ENCODE data around the gene ST3GAL4. TPM values are rescaled to one million over a fixed set of nuclear protein-coding genes. Genes with fewer than 3 reads are reported as not detected.

ST3GAL4 gene
- total RNA-seq, 1 donor from 2014 or later, result 15.0 TPM

GRCh38 chr11:126426820-126427749, 71.6 kb downstream of the ST3GAL4 start:
- peak; percentile 46 for DNase-seq

GRCh38 chr11:126430581-126431335, 75.3 kb downstream of the ST3GAL4 start:
- no peak for DNase-seq

- DNase-seq, result no peak
Observed at GRCh38 chr11:126431401-126432064, 76.0 kb downstream of the ST3GAL4 start.

GRCh38 chr11:126432065-126432461, 76.6 kb downstream of the ST3GAL4 start:
- no peak for DNase-seq

GRCh38 chr11:126432525-126432924, 77.0 kb downstream of the ST3GAL4 start:
- DNase-seq, result no peak

GRCh38 chr11:126433244-126433846, 77.9 kb downstream of the ST3GAL4 start:
- no peak for DNase-seq

GRCh38 chr11:126433989-126434949, 78.8 kb downstream of the ST3GAL4 start:
- no peak for DNase-seq

GRCh38 chr11:126434950-126435335, 79.5 kb downstream of the ST3GAL4 start:
- no peak for DNase-seq

- DNase-seq, result no peak
Observed at GRCh38 chr11:126436209-126436755, 80.8 kb downstream of the ST3GAL4 start.

GRCh38 chr11:126437731-126438130, 82.2 kb downstream of the ST3GAL4 start:
- DNase-seq, result no peak

- DNase-seq, result no peak
Observed at GRCh38 chr11:126438272-126438671, 82.8 kb downstream of the ST3GAL4 start.

GRCh38 chr11:126438691-126439090, 83.2 kb downstream of the ST3GAL4 start:
- DNase-seq, result no peak

GRCh38 chr11:126440276-126440675, 84.8 kb downstream of the ST3GAL4 start:
- DNase-seq, result no peak

- peak; percentile 70 for DNase-seq
Observed at GRCh38 chr11:126440792-126441514, 85.5 kb downstream of the ST3GAL4 start.

- peak; percentile 23 for DNase-seq
Observed at GRCh38 chr11:126443120-126443519, 87.6 kb downstream of the ST3GAL4 start.

- DNase-seq, result no peak
Observed at GRCh38 chr11:126444072-126444471, 88.6 kb downstream of the ST3GAL4 start.

GRCh38 chr11:126446581-126446980, 91.1 kb downstream of the ST3GAL4 start:
- no peak for DNase-seq

- no peak for DNase-seq
Observed at GRCh38 chr11:126450198-126450597, 94.7 kb downstream of the ST3GAL4 start.

GRCh38 chr11:126450806-126451205, 95.3 kb downstream of the ST3GAL4 start:
- no peak for DNase-seq

- DNase-seq, result no peak
Observed at GRCh38 chr11:126451211-126451802, 95.8 kb downstream of the ST3GAL4 start.
